Cardiac septum (tissue), 1 donor: ENCODE results near the gene TMEM54. TPM values are rescaled to one million over a fixed set of nuclear protein-coding genes. Genes with fewer than 3 reads are reported as not detected.

Experiments
- DNase-seq: peaks from one replicate; pipeline ENCODE4 v3.0.0-alpha.2; 2020; ENCODE audit warnings: low spot score
- intact Hi-C: fragments of 100-400 bp; cut with DNase I; formaldehyde crosslinking; loops from one replicate; pipeline ENCODE4 v1.14.0; 2022
- total RNA-seq: library from RNA; stranded (reverse); fragmentation: NEBNext Ultra II Directional; extraction: Animal tissue kit (Norgen Biotek cat#: 25700); gene quantifications from one replicate; pipeline ENCODE4 v1.2.1, GENCODE V29; 2021
- donor health status: DM: no; HTN: no; CAD: no.

Gene TMEM54
- total RNA-seq, 1 donor from 2014 or later = 17.0 TPM

GRCh38 chr1:32870615-32871363, 30.4 kb downstream of the TMEM54 start, which contains the start of gene FNDC5:
FNDC5 (minus strand) TSS chr1:32870912.
- intact Hi-C loops = loop anchor here (5.0 kb wide), 2 partner anchors 53 to 158 kb away; partner anchors contain the start of genes S100PBP and YARS1
- DNase-seq = no peak

DNA sequence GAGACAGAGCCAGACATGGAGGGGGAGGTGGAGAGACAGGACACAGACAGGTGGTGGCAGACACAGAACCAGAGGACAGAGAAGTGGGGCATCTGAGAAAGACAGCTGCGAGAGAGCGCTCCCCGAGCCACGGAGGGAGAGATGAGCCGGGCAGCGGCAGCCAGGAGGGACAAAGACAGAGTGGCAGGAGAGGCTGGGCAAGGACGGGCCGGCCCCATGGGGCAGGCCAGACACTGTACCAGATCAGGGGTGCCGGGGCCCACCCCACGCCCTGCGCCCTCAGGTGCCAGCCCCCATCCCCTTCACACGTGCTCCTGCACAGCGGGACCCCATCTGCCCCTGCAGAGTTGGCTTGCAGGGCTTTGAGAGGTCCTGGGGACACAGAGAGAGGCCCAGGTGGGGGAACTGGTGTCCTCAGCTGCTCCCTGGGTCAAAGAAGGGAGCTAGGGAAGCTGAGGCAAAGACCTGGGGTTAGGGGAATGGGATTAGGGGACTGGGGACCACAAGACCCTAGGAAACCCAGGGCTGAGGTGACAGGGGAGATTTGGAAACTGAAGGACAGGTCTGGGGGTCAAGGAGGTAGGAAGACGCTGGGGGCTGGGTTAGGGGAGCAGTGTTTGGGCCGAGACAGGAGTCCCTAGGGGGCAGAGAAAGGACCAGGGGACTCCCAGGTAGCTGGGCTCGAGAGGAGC, 31.1 kb downstream of the TMEM54 start:
- intact Hi-C loops = loop anchor here (5.0 kb wide), 2 partner anchors 53 to 158 kb away; partner anchors contain the start of genes S100PBP and YARS1
- peak; percentile 44 for DNase-seq

DNA sequence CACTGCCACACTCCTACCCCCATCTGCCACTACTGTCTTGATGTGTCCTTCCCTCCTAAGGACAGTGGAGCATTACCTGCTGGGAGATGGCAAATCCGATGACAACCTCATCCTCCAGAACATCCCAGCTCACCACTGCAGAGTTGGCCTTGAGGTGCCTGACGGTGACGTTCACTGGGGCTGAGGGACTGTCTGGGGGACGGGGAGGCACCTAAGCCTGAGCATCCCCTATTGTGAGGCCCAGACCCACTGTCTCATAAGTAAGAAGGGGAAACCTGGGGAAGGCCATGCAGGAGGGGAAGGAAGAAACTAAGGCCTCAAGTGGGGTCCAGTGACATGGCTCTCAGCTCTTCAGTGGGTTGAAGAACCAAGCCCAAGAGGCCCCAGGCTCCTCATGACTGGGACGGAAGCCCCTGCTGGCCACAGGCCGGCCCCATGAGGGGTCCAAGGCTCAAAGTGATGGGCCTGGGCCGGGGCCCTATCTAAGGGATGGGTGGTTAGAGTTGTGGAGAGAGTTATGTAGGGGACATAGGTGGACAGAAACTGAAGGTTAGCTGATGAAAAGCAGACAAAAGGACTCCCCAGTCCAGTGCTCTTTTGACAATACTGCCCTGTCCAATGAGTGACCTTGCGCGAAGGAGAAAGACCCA, 32.3 kb downstream of the TMEM54 start:
- intact Hi-C loops = no loop called here

DNA sequence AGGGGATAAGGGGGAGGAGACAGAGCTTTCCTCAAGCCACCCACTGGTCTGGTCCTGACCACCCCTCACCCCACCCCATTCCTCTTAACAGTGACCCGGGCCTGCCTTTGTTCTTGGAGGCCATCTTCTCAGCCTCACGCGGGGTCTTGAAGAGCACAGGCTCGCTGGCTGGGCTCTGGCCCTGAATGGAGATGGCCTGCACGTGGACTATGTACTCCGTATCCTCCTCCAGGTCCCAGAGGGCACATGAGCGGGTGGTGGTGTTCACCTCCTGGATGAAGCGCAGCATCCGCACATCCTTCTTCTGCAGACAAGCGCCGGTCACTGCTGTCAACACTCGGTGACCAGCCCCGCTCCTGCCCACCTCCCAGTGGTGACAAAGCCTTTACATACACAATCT, 33.1 kb downstream of the TMEM54 start:
- intact Hi-C loops = no loop called here
- DNase-seq = peak; percentile 41

More for the DNA sequence above, 32.3 kb downstream of the TMEM54 start:
- DNase-seq = no peak

- intact Hi-C loops = no loop called here
- no peak for DNase-seq
These were observed 33.5 kb downstream of the TMEM54 start for GRCh38 chr1:32867671-32868070.

DNA sequence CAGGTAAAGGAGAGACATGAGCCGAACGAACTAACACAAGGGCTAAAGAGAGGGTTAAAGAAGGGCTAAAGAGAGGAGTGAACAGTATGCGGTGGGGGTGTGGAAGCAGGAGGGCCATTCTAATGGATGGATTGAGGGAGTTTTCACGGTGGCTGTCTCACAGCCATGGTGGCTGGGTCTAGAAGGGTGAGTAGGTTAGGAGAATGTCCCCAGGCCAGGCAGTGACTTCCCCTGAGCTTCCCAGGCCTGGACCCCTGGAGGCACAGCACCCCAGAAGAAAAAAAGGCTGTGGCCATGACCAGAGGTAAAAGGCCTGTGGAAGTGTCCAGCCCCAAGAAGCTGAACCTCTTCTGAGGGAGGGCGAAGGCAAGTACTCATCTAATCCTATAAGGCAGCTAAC, 34.0 kb downstream of the TMEM54 start:
- DNase-seq = peak; percentile 29
- intact Hi-C loops = no loop called here

GRCh38 chr1:32865639-32866405, 35.4 kb downstream of the TMEM54 start:
- intact Hi-C loops = no loop called here
- no peak for DNase-seq

- DNase-seq = peak; percentile 22
- intact Hi-C loops = no loop called here
These were observed 36.7 kb downstream of the TMEM54 start for GRCh38 chr1:32864375-32865019.

- DNase-seq = no peak
- intact Hi-C loops = no loop called here
These were observed 37.3 kb downstream of the TMEM54 start for GRCh38 chr1:32863881-32864245.

DNA sequence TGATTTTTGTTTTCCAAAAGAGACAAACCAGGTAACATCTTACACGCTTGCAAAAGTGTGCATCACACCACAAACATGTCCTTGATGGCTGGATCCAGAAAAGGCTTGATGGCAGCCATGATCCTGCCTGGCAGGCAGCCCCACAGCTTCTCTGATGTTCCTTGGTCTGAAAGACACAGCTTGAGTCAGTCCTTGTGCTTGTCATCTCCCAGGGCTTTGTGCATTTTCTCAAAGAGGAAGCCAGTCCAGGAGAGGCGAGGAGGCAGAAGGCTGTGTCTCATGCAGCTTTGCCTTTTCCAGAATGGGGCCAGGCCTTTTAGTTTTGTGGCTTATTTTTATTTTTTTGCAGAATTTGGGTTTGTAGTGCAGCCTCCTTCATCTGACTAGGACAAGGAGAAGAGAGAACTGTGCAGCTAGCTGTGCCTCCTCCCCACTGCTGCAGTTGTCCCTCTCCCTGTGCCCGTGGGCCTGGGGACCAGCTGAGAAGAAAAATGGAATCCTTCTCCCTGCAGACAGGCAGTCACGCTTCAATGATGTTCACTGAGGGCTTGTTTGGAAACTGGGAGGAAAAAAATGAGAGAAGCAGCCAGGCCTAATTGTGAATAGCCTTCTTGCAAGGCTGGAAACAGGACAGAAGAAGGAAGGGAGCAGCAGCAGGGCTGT, 37.8 kb downstream of the TMEM54 start:
- DNase-seq = peak; percentile 49
- intact Hi-C loops = no loop called here

- DNase-seq = no peak
- intact Hi-C loops = no loop called here
These were observed 39.1 kb downstream of the TMEM54 start for GRCh38 chr1:32861904-32862695.

DNA sequence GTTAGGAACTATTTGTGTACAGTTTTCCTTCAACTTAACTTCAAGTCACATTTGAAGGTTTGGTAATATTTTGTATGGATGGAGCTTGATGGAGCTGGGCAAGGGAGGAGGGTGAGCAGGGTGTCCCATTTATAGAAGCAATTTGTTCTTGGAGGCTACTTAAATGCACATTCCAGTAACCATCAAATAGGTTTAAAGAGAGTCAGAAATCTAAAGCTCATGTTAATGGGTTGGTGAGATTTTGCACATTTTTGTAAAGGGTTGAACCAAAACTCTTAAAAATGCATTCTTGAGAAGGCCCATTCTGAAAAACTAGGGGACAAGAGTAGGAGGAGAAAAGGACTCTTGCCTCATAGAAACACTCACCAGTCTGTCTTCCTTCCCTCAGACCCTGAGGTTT, 40.6 kb downstream of the TMEM54 start:
- no peak for DNase-seq
- intact Hi-C loops = no loop called here

GRCh38 chr1:32859915-32860314, 41.3 kb downstream of the TMEM54 start:
- intact Hi-C loops = no loop called here
- DNase-seq = no peak

DNA sequence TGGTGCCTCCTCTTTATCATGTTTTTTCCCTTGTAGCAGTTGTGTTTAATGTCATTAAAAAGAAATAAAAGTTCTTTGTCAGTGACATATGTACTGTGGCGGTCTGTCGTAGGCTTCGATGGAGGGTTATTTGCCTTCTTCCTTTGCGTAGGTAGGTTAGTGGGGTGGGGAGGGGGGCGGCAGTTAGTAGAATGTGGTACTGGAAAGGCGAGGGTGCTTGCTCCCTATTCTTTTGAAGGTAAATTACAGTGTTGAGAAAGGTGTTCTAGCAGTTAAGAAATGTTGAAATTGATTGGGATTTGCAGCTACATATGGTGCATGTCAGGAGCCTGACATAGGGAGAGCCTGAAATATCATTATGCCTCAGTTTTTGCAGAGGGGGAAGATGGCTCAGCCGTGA, 42.4 kb downstream of the TMEM54 start:
- intact Hi-C loops = no loop called here
- no peak for DNase-seq

DNA sequence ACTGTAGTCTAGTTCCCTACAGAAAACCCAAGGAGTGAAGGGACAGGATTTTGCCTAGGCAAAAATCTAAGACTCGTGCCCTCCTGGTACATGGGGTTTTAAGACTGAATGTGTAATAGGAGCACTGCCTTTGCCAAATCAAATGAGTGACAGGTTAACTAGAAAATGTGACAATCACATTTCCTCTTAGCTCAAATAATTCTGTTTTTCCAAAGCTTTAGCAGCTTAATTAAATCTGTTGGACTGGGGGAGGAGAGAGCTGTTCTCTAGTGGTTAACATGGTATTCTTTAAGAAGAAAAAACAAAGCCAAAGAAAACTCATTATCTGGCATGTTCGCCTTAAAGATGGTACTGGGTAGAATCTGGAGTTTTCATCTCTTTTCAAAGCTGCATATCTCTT, 43.1 kb downstream of the TMEM54 start:
- intact Hi-C loops = no loop called here

GRCh38 chr1:32855861-32856617, 45.1 kb downstream of the TMEM54 start:
- intact Hi-C loops = no loop called here

More for the DNA sequence above, 43.1 kb downstream of the TMEM54 start:
- DNase-seq = no peak

GRCh38 chr1:32848354-32849063, 52.7 kb downstream of the TMEM54 start:
- no peak for DNase-seq
- intact Hi-C loops = no loop called here

More at GRCh38 chr1:32855861-32856617, 45.1 kb downstream of the TMEM54 start:
- no peak for DNase-seq
